ENCODE measurements around the gene IRF5. TPM values are rescaled to one million over a fixed set of nuclear protein-coding genes. Genes with fewer than 3 reads are reported as not detected.

IRF5 gene
- total RNA-seq, 1 experiment from 2014 or later, result 16.5 TPM

- RAD21 ChIA-PET (ENCODE audit: low non-redundant PET in 1 of 2, low total read pairs in 2 of 2, uncharacterized antibody in 2 of 2, unreplicated experiment in 2 of 2), result no interaction called here
- no peaks in the 10 kb centered on the region for H4K20me1 ChIP-seq (ENCODE audit: insufficient read depth)
- CTCF ChIA-PET, result interaction anchor here (2.1 kb wide), 1 partner anchor 21 kb away, joined by 4 read pairs; no protein-coding TSS in a partner anchor
- H3K27ac ChIP-seq (ENCODE audit: low read depth, low read length), result no peak overlapping the region
- peaks cover 7 to 27% of the 10 kb centered on the region in 2 experiments for H3K4me1 ChIP-seq (ENCODE audit: control insufficient read depth in 1 of 2, insufficient read depth in 2 of 2, low read length in 2 of 2)
- ATAC-seq (peak; percentile 78), DNase-seq (ENCODE audit: low read depth, low spot score) (peak; percentile 52)
- no peak overlapping the region for H3K9ac ChIP-seq (ENCODE audit: low read length)
- no TSS peak for BruUV-seq (replicated peaks)
- no peaks in the 10 kb centered on the region for H3K9me2 ChIP-seq (ENCODE audit: insufficient read depth)
- H3K4me2 ChIP-seq (ENCODE audit: low read length), result peak overlapping the region; percentile 46
- intact Hi-C loops (cut with micrococcal nuclease), result loop anchor here (1.0 to 2.0 kb wide), 2 partner anchors 187 to 306 kb away; no protein-coding TSS in a partner anchor
- no peaks in the 10 kb centered on the region for H3K79me2 ChIP-seq (ENCODE audit: insufficient read depth, low read length)
- H3K27me3 ChIP-seq (ENCODE audit: insufficient read depth, low read length), result no peaks in the 10 kb centered on the region
- H2AFZ ChIP-seq (ENCODE audit: low read depth, low read length, poor library complexity, severe bottlenecking), result peak overlapping the region; percentile 95
- H3K9me3 ChIP-seq (ENCODE audit: control insufficient read depth in 1 of 2, insufficient read depth in 1 of 2, low read depth in 1 of 2, low read length in 2 of 2), result no peaks in the 10 kb centered on the region
- no peak overlapping the region for H3K4me3 ChIP-seq (replicated peaks in 1 of 2; ENCODE audit: low read depth in 1 of 2, low read length in 2 of 2)
- POLR2A ChIA-PET, result no interaction called here
- no peaks in the 10 kb centered on the region for H3K36me3 ChIP-seq (ENCODE audit: control insufficient read depth in 1 of 2, insufficient read depth in 2 of 2, low read length in 2 of 2)
- no peak for TF ChIP-seq SP1 (IDR thresholded peaks at IDR 0.05; ENCODE audit: low read depth)
- no peak for TF ChIP-seq EZH2phosphoT487 (IDR thresholded peaks at IDR 0.05; ENCODE audit: borderline replicate concordance)
- no peak for TF ChIP-seq YY1 (IDR thresholded peaks at IDR 0.05; ENCODE audit: extremely low read depth, insufficient replicate concordance, low read depth, low read length)
- TF ChIP-seq RAD21 (IDR thresholded peaks at IDR 0.05; ENCODE audit: low read depth), result peak; percentile 79
- TF ChIP-seq CBX3 (IDR thresholded peaks at IDR 0.05; ENCODE audit: low read depth), result no peak
- no peak for TF ChIP-seq ATF3 (IDR thresholded peaks at IDR 0.05)
- no peak for TF ChIP-seq ZNF274 (IDR thresholded peaks at IDR 0.05; ENCODE audit: low read depth, low read length)
- no peak for TF ChIP-seq SIN3A (IDR thresholded peaks at IDR 0.05; ENCODE audit: low read depth)
- TF ChIP-seq FOSL1 (IDR thresholded peaks at IDR 0.05; ENCODE audit: low read depth), result no peak
- no peak for TF ChIP-seq JUND (IDR thresholded peaks at IDR 0.05)
- no peak for TF ChIP-seq POLR2A (IDR thresholded peaks at IDR 0.05; ENCODE audit: borderline replicate concordance, extremely low read depth, insufficient read depth, insufficient read length)
- TF ChIP-seq EZH2 (IDR thresholded peaks at IDR 0.05), result no peak
- TF ChIP-seq SRF (IDR thresholded peaks at IDR 0.05; ENCODE audit: low read depth), result no peak
- no peak for TF ChIP-seq EGR1 (IDR thresholded peaks at IDR 0.05; ENCODE audit: low read depth)
- no peak for TF ChIP-seq ZBTB33 (IDR thresholded peaks at IDR 0.05; ENCODE audit: extremely low read depth, insufficient replicate concordance, low read length)
- peak; percentile 87 for TF ChIP-seq TCF7L2 (IDR thresholded peaks at IDR 0.05; ENCODE audit: borderline replicate concordance, extremely low read depth, insufficient read depth, insufficient read length)
- TF ChIP-seq MAX (IDR thresholded peaks at IDR 0.05), result no peak
- no peak for TF ChIP-seq ELF1 (IDR thresholded peaks at IDR 0.05; ENCODE audit: borderline replicate concordance, low read depth)
- no peak for TF ChIP-seq CEBPB (IDR thresholded peaks at IDR 0.05; ENCODE audit: low read depth)
- TF ChIP-seq ZFX (IDR thresholded peaks at IDR 0.05), result no peak
- TF ChIP-seq REST (IDR thresholded peaks at IDR 0.05; ENCODE audit: low read depth), result no peak
These were observed 33.1 kb upstream of the IRF5 start for GRCh38 chr7:128904381-128905197.

Measured in HCT116 (cell line).